Pancreas (tissue), 10 donors: Measurements from ENCODE around the gene SPIRE1. TPM values are rescaled to one million over a fixed set of nuclear protein-coding genes. Genes with fewer than 3 reads are reported as not detected.
A peak's percentile ranks its signal among the peaks of the same experiment; 100 is the strongest.
"Not testable (repeated sequence)": the region's sequence is repeated elsewhere in the genome, so short reads cannot be mapped to it uniquely, and the experiment has no call there.

ENCODE experiments used
- ATAC-seq, 4 donors: fragments of 200-7000 bp; cut with Tn5 transposase; one replicate each; pipeline versions ENCODE4 v1.8.0 to v1.9.1; 2020; ENCODE audit warnings: mild to moderate bottlenecking in 4 of 4, moderate library complexity in 4 of 4
- DNase-seq, 6 donors: peaks; one replicate each; pipeline ENCODE4 v3.0.0-alpha.2; 2020
- FAIRE-seq: peaks from 2 replicates; lab custom pipeline; 2012; peaks lifted over from hg19 to GRCh38; lab: Jason Lieb, UNC
- H3K27ac ChIP-seq, 4 donors: fragments of 200-600 bp; sonication (generic); 1 replicate in 3 of 4; 2 replicates in 1 of 4; pipeline versions ENCODE4 v1.5.0 to v1.8.0; 2020
- H3K27me3 ChIP-seq, 4 donors: fragments of 200-600 bp; one replicate each; pipeline ENCODE4 v1.8.0; 2021
- H3K36me3 ChIP-seq, 3 donors: fragments of 200-600 bp; sonication (generic) in 1 of 3; one replicate each; pipeline versions ENCODE4 v1.5.0 to v1.8.0; 2020 to 2021
- H3K4me1 ChIP-seq, 3 donors: fragments of 200-600 bp; one replicate each; pipeline ENCODE4 v1.8.0; 2021
- H3K4me3 ChIP-seq, 4 donors: fragments of 200-600 bp; sonication (generic) in 2 of 4; one replicate each; pipeline versions ENCODE4 v1.5.0 to v1.8.0; 2020 to 2021
- H3K9me3 ChIP-seq, 4 donors: fragments of 200-600 bp; one replicate each; pipeline ENCODE4 v1.8.0; 2021
- CTCF ChIP-seq, 4 donors: fragments of 200-600 bp; sonication (generic) in 3 of 4; IDR thresholded peaks; one replicate each; pipeline versions ENCODE4 v1.5.0 to v1.8.0; 2021; ENCODE audit warnings: antibody characterized with exemption in 4 of 4
- WGBS, 2 donors: extraction: QIAGEN DNeasy Blood & Tissue Kit; methylation state at CpG; one replicate each; pipeline ENCODE4 v1.1.7; 2013; 5-methylcytosine and 5-hydroxymethylcytosine counted together
- intact Hi-C, 3 donors: fragments of 100-400 bp; cut with DNase I; formaldehyde crosslinking; loops; one replicate each; pipeline versions ENCODE4 v1.11.1 to v1.14.2; 2022
- polyA plus RNA-seq, 2 donors: library from polyadenylated mRNA; stranded (reverse); fragments of 200-250 nt; gene quantifications; one replicate each; pipeline ENCODE4 v1.2.3, GENCODE V29; 2013
- total RNA-seq, 6 donors: library from RNA; stranded (reverse); fragmentation: NEBNext Ultra II Directional in 4 of 6; extraction: Animal tissue kit (Norgen Biotek cat#: 25700) in 4 of 6; gene quantifications; one replicate each; pipeline versions ENCODE4 v1.2.1 to v1.2.4, GENCODE V29; 2021 to 2023
- donor health status: healthy with polysubstance abuse.
- donor health status: DM: no; HTN: no; CAD: no; lungs with moderate emphysema.
- donor health status: DM: no; HTN: no; CAD: no.
- donor health status: control.
- donor health status: control.
- donor health status: Bipolar disorder and iron deficiency.
- donor health status: DM: yes; HTN: yes; CAD: no.
- donor health status: DM: no; HTN: no; CAD: no.
- donor health status: DM: no; HTN: no; CAD: no.
- donor health status: DM: yes; HTN: yes; CAD: no.

The SPIRE1 gene
- total and polyA plus RNA-seq, 8 donors = 2.9 to 17.6 (median 10.0) TPM

DNA sequence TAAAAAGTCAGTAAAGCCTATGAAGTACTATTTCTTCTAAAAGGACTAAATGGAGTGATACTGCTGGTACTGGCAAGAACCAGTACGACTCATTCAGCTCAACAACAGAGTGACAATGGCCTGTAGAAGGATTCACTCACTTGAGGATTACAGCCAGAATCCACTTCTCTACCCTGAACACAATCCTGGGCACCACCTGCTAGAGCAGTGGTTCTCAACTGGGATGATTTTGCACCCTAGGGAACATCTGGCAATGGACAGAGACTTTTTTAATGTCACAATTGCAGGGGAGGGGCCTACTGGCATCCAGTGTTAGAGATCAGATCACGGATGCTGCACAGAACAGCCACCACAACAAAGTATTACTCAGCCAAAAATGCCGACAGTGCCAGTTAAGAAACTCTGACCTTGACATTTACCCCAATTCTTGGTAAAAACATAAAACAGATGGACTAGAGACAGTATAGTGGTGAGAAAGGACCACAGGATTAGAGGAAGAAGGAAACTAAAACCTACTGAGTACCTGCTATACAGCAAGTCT, 5.0 kb downstream of the SPIRE1 start:
- 30 to 37% methylated on average over 3 of the region's 3 CpGs for WGBS, 2 donors
- ATAC-seq = no peak
- Histone ChIP-seq H3K4me1 (peaks cover 0 to 19% (median 5%) of the 10 kb centered on the region in 3 donors), H3K36me3 (no peaks in the 10 kb centered on the region), H3K27me3 (no peaks in the 10 kb centered on the region), H3K9me3 (no peaks in the 10 kb centered on the region), H3K4me3 (no peak overlapping the region), H3K27ac (no peak overlapping the region)
- TF ChIP-seq CTCF (IDR thresholded peaks at IDR 0.05) = no peak
- DNase-seq = no peak
- FAIRE-seq = no peak
- intact Hi-C loops = no loop called here

DNA sequence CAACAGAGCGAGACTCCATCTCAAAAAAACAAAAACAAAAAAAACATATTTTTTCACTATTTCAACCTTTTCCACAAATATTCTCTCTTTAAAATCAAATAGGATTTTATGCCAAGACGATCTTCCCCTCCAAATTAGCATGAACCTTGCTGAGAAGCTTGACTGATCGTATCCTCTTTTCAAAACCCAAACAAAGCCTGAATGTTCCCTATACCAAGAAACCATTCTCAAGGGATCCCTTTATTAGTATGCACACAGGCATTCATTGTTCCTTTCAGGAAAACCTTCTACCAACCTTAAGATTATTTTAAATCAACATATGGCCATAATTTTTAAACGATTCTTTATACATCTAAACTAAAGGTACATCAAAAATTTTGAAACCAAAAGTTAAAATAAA, 6.3 kb downstream of the SPIRE1 start:
- ATAC-seq (no peak), FAIRE-seq (no peak), DNase-seq (no peak)
- Histone ChIP-seq H3K4me1 (peaks cover 0 to 18% (median 5%) of the 10 kb centered on the region in 3 donors), H3K4me3 (no peak overlapping the region), H3K27me3 (no peaks in the 10 kb centered on the region), H3K27ac (no peak overlapping the region), H3K36me3 (no peaks in the 10 kb centered on the region), H3K9me3 (no peaks in the 10 kb centered on the region)
- TF ChIP-seq CTCF (IDR thresholded peaks at IDR 0.05) = no peak
- WGBS, 2 donors = 66 to 71% methylated on average over 4 of the region's 4 CpGs
- intact Hi-C loops = no loop called here

- no peak for DNase-seq
- H3K4me1 ChIP-seq = peaks cover 0 to 4% (median 0%) of the 10 kb centered on the region in 3 donors
- no peak for TF ChIP-seq CTCF (IDR thresholded peaks at IDR 0.05)
- no peaks in the 10 kb centered on the region for H3K36me3 ChIP-seq
- intact Hi-C loops = no loop called here
- FAIRE-seq = no peak
- no peak for ATAC-seq
- no peaks in the 10 kb centered on the region for H3K27me3 ChIP-seq
- no peak overlapping the region for H3K27ac ChIP-seq
- 84 to 93% methylated on average over 3 of the region's 3 CpGs for WGBS, 2 donors
- no peak overlapping the region for H3K4me3 ChIP-seq
- no peaks in the 10 kb centered on the region for H3K9me3 ChIP-seq
Measured at GRCh38 chr18:12647773-12648172, 10.1 kb downstream of the SPIRE1 start.

DNA sequence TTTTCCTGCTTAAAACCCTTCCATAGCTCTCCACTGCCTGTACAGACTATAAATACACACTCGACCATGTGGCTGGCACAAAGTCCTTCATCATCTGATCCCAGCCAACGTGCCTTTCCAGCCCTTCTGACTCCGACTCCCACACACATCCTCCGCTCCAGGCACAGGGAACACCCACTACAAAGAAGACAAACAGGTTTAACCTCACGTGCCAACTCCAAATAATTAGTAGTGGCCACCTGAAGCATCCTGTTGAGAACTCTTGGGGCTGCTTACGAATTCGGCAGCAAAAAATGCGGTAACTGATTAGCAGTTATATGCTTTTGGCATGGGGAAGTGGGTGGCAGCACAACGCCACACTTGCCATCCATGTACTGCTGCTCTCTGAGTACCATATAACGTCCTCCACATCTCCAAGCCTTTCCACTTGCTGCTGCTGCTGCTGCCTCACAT, 12.1 kb downstream of the SPIRE1 start:
- DNase-seq (no peak), FAIRE-seq (no peak), ATAC-seq (peak in 2 of 4 donors; percentile 37 to 38)
- intact Hi-C loops = no loop called here
- no peaks in the 10 kb centered on the region for H3K36me3 ChIP-seq
- TF ChIP-seq CTCF (IDR thresholded peaks at IDR 0.05) = no peak
- H3K9me3 ChIP-seq = no peaks in the 10 kb centered on the region
- no peaks in the 10 kb centered on the region for H3K27me3 ChIP-seq
- WGBS, 2 donors = 51 to 56% methylated on average over 10 of the region's 10 CpGs
- H3K4me3 ChIP-seq = no peak overlapping the region
- H3K4me1 ChIP-seq = peaks cover 0 to 4% (median 0%) of the 10 kb centered on the region in 3 donors
- no peak overlapping the region for H3K27ac ChIP-seq

- ATAC-seq = no peak
- Histone ChIP-seq H3K4me3 (no peak overlapping the region), H3K9me3 (no peaks in the 10 kb centered on the region), H3K4me1 (peaks cover 0 to 4% (median 0%) of the 10 kb centered on the region in 3 donors), H3K36me3 (no peaks in the 10 kb centered on the region), H3K27ac (no peak overlapping the region), H3K27me3 (no peaks in the 10 kb centered on the region)
- no peak for FAIRE-seq
- no peak for DNase-seq
- TF ChIP-seq CTCF (IDR thresholded peaks at IDR 0.05) = no peak
- intact Hi-C loops = no loop called here
Measured at GRCh38 chr18:12645254-12645653, 12.7 kb downstream of the SPIRE1 start.

GRCh38 chr18:12643756-12644155, 14.2 kb downstream of the SPIRE1 start:
- intact Hi-C loops, H3K27ac ChIP-seq, DNase-seq, H3K4me3 ChIP-seq, FAIRE-seq, H3K4me1 ChIP-seq, H3K27me3 ChIP-seq, H3K9me3 ChIP-seq, H3K36me3 ChIP-seq, ATAC-seq: not testable (repeated sequence)
- WGBS, 2 donors = 96 to 98% methylated on average over 5 of the region's 5 CpGs
